Transverse colon (tissue), 4 donors: ENCODE measurements around the gene KLB. TPM values are rescaled to one million over a fixed set of nuclear protein-coding genes. Genes with fewer than 3 reads are reported as not detected.

Source experiments
- DNase-seq: peaks from one replicate; pipeline ENCODE4 v3.0.0-alpha.2; 2019
- H3K27ac ChIP-seq, 4 donors: fragments of 200-600 bp; sonication (generic); 2 replicates each; pipeline ENCODE4 v1.5.1; 2016 to 2018; ENCODE audit warnings: inconsistent platforms in 4 of 4
- H3K27me3 ChIP-seq: fragments of 200-600 bp; sonication (generic); 2 replicates; pipeline ENCODE4 v1.5.1; 2017; ENCODE audit warnings: inconsistent platforms
- H3K36me3 ChIP-seq, 4 donors: fragments of 200-600 bp; sonication (generic); 2 replicates each; pipeline ENCODE4 v1.5.1; 2017 to 2019; ENCODE audit warnings: inconsistent platforms in 4 of 4
- H3K4me1 ChIP-seq, 4 donors: fragments of 200-600 bp; sonication (generic); 2 replicates each; pipeline ENCODE4 v1.5.1; 2017 to 2020; ENCODE audit warnings: inconsistent platforms in 4 of 4
- H3K4me3 ChIP-seq, 4 donors: fragments of 200-600 bp; sonication (generic); 1 replicate in 1 of 4; 2 replicates in 3 of 4; pipeline versions ENCODE4 v1.5.1 to v1.6.1; 2017 to 2019; ENCODE audit warnings: inconsistent platforms in 4 of 4
- H3K9me3 ChIP-seq, 2 donors: fragments of 200-600 bp; sonication (generic); 2 replicates each; pipeline ENCODE4 v1.5.1; 2017 to 2019; ENCODE audit warnings: inconsistent platforms in 2 of 2
- CTCF ChIP-seq, 5 experiments: fragments of 200-600 bp in 3 of 5; fragments of 450-650 bp in 2 of 5; sonication (generic) in 3 of 5; IDR thresholded peaks; 1 replicate in 2 of 5; 2 replicates in 3 of 5; pipeline ENCODE4 v1.5.1; 2016 to 2017; ENCODE audit warnings: antibody characterized with exemption in 5 of 5, inconsistent platforms in 3 of 5, mild to moderate bottlenecking in 2 of 5, moderate library complexity in 1 of 5
- EP300 ChIP-seq: sonication (generic); formaldehyde crosslinking; IDR thresholded peaks from one replicate; pipeline ENCODE4 v1.6.1; 2017; ENCODE audit warnings: antibody characterized with exemption, low read depth
- POLR2A ChIP-seq: fragments of 450-650 bp; IDR thresholded peaks from one replicate; pipeline ENCODE4 v1.6.1; 2016; ENCODE audit warnings: antibody characterized with exemption, mild to moderate bottlenecking, moderate library complexity
- POLR2AphosphoS5 ChIP-seq, 3 donors: sonication (generic); formaldehyde crosslinking; IDR thresholded peaks; one replicate each; pipeline ENCODE4 v1.6.1; 2016; ENCODE audit warnings: antibody characterized with exemption in 3 of 3
- WGBS, 2 donors: methylation state at CpG; one replicate each; pipeline ENCODE4 v1.1.5; 2018; ENCODE audit warnings: low coverage in 1 of 2; 5-methylcytosine and 5-hydroxymethylcytosine counted together
- in situ Hi-C, 4 donors: fragments of 200-750 bp; cut with MboI; loops; one replicate each; pipeline versions ENCODE4 v1.15.0 to v1.15.1; 2017; ENCODE audit warnings: low sequenced_read_pairs in 3 of 4, low pct_ligation_motif_present in 1 of 4, low pct_unique_long_range_greater_than_20kb in 1 of 4
- intact Hi-C: fragments of 100-400 bp; cut with DNase I; formaldehyde crosslinking; loops from one replicate; pipeline ENCODE4 v1.15.1; 2023; ENCODE audit warnings: low total_unique reads
- total RNA-seq, 4 donors: library from RNA; depleted of rRNA; stranded (reverse); fragments of >200 nt; gene quantifications; one replicate each; pipeline ENCODE4 v1.1.0, GENCODE V29; 2016

KLB gene
- total RNA-seq, 4 donors from 2014 or later: 0.37 to 2.5 (median 0.79) TPM; not detected in 1

GRCh38 chr4:39433878-39434492 is 27.3 kb downstream of the KLB start:
- H3K27me3 ChIP-seq: no peaks in the 10 kb centered on the region
- H3K4me1 ChIP-seq: peaks cover 0 to 8% (median 0%) of the 10 kb centered on the region in 4 donors
- H3K27ac ChIP-seq: no peak overlapping the region
- H3K4me3 ChIP-seq: no peak overlapping the region
- DNase-seq: no peak
- intact Hi-C loops (no loop called here), in situ Hi-C loops (loop anchor here in 1 of 4 donors (25.0 kb wide), 1 partner anchor 547 kb away; no protein-coding TSS in a partner anchor)
- WGBS, 2 donors: 96% methylated on average over 8 to 11 of the region's 11 CpGs
- TF ChIP-seq POLR2A (no peak), POLR2AphosphoS5 (IDR thresholded peaks at IDR 0.05) (no peak), EP300 (no peak), CTCF (IDR thresholded peaks at IDR 0.05) (no peak)
- H3K9me3 ChIP-seq: no peaks in the 10 kb centered on the region
- no peaks in the 10 kb centered on the region for H3K36me3 ChIP-seq

- WGBS, 2 donors: 56 to 81% methylated on average over 3 to 7 of the region's 7 CpGs
- Histone ChIP-seq H3K4me1 (peaks cover 0 to 8% (median 0%) of the 10 kb centered on the region in 4 donors), H3K27me3 (no peaks in the 10 kb centered on the region), H3K9me3 (no peaks in the 10 kb centered on the region), H3K4me3 (no peak overlapping the region), H3K36me3 (no peaks in the 10 kb centered on the region), H3K27ac (no peak overlapping the region)
- in situ Hi-C loops (loop anchor here in 1 of 4 donors (25.0 kb wide), 1 partner anchor 549 kb away; no protein-coding TSS in a partner anchor), intact Hi-C loops (no loop called here)
- TF ChIP-seq CTCF (IDR thresholded peaks at IDR 0.05): peak in 1 of 5 experiments; percentile 4
- TF ChIP-seq POLR2AphosphoS5 (IDR thresholded peaks at IDR 0.05): no peak
- DNase-seq: no peak
Observed at GRCh38 chr4:39435659-39436563, 29.2 kb downstream of the KLB start.

GRCh38 chr4:39441593-39441992 is 34.9 kb downstream of the KLB start:
- DNase-seq: no peak
- no peaks in the 10 kb centered on the region for H3K9me3 ChIP-seq
- H3K36me3 ChIP-seq: no peaks in the 10 kb centered on the region
- no peak for TF ChIP-seq POLR2AphosphoS5 (IDR thresholded peaks at IDR 0.05)
- TF ChIP-seq POLR2A: no peak
- no peak for TF ChIP-seq CTCF (IDR thresholded peaks at IDR 0.05)
- no peak for TF ChIP-seq EP300
- WGBS, 2 donors: 88% methylated on average over 2 of the region's 2 CpGs
- H3K4me1 ChIP-seq: peaks cover 0 to 8% (median 1%) of the 10 kb centered on the region in 4 donors
- H3K27ac ChIP-seq: no peak overlapping the region
- in situ Hi-C loops (loop anchor here in 1 of 4 donors (25.0 kb wide), 1 partner anchor 554 kb away; no protein-coding TSS in a partner anchor), intact Hi-C loops (no loop called here)
- no peak overlapping the region for H3K4me3 ChIP-seq
- H3K27me3 ChIP-seq: no peaks in the 10 kb centered on the region

GRCh38 chr4:39442998-39443397 is 36.3 kb downstream of the KLB start:
- in situ Hi-C loops: loop anchor here in 1 of 4 donors (25.0 kb wide), 1 partner anchor 556 kb away; no protein-coding TSS in a partner anchor
- no peak overlapping the region for H3K4me3 ChIP-seq
- no peaks in the 10 kb centered on the region for H3K36me3 ChIP-seq
- peaks cover 4 to 14% (median 8%) of the 10 kb centered on the region in 4 donors for H3K4me1 ChIP-seq
- H3K27me3 ChIP-seq: no peaks in the 10 kb centered on the region
- no peak for DNase-seq
- WGBS, 2 donors: 78 to 89% methylated on average over 1 to 4 of the region's 4 CpGs
- intact Hi-C loops: no loop called here
- no peaks in the 10 kb centered on the region for H3K9me3 ChIP-seq
- H3K27ac ChIP-seq: no peak overlapping the region
- no peak for TF ChIP-seq POLR2A
- TF ChIP-seq POLR2AphosphoS5 (IDR thresholded peaks at IDR 0.05): no peak
- TF ChIP-seq CTCF (IDR thresholded peaks at IDR 0.05): no peak
- no peak for TF ChIP-seq EP300
